Right lung (tissue), 5 donors: ENCODE results near the gene PRCP. TPM values are rescaled to one million over a fixed set of nuclear protein-coding genes. Genes with fewer than 3 reads are reported as not detected.
A peak's percentile ranks its signal among the peaks of the same experiment; 100 is the strongest.

Experiments
- DNase-seq, 2 donors: peaks; one replicate each; pipeline ENCODE4 v3.0.0-alpha.2; 2013
- polyA plus RNA-seq, 5 donors: library from polyadenylated mRNA; unstranded; fragments of 120-200 nt; gene quantifications; one replicate each; pipeline versions ENCODE4 v1.2.1 to v1.2.3, GENCODE V29; 2013; ENCODE audit warnings: inconsistent platforms in 1 of 5, low replicate concordance in 1 of 5; ENCODE audit not compliant: insufficient read length in 5 of 5, insufficient read depth in 1 of 5

PRCP gene
- polyA plus RNA-seq, 5 donors, result 220 to 261 (median 238) TPM

- no peak for DNase-seq
Observed at GRCh38 chr11:82909015-82909640, 8.9 kb upstream of the PRCP start.

GRCh38 chr11:82908311-82908710 is 8.1 kb upstream of the PRCP start:
- DNase-seq, result no peak

- DNase-seq, result no peak
Observed at GRCh38 chr11:82907371-82907770, 7.1 kb upstream of the PRCP start.

- DNase-seq, result no peak
Observed at GRCh38 chr11:82906931-82907330, 6.7 kb upstream of the PRCP start.

- no peak for DNase-seq
Observed at GRCh38 chr11:82906236-82906635, 6.0 kb upstream of the PRCP start.

- no peak for DNase-seq
Observed at GRCh38 chr11:82903843-82904586, 3.8 kb upstream of the PRCP start.

GRCh38 chr11:82902880-82903279 is 2.6 kb upstream of the PRCP start:
- no peak for DNase-seq

GRCh38 chr11:82901922-82902485 is 1.8 kb upstream of the PRCP start:
- no peak for DNase-seq

GRCh38 chr11:82901165-82901921 is 1.1 kb upstream of the PRCP start, which contains the start of gene DDIAS:
DDIAS (plus strand) TSS chr11:82901736; CDS start chr11:82914739, 13,003 bp downstream.
- DNase-seq, result peak; percentile 94 to 96

GRCh38 chr11:82899957-82900276 is 313 bp downstream of the PRCP start:
- DNase-seq, result no peak

- no peak for DNase-seq
Observed at GRCh38 chr11:82899186-82899820, 927 bp downstream of the PRCP start.

- DNase-seq, result no peak
Observed at GRCh38 chr11:82898241-82898640, 2.0 kb downstream of the PRCP start.

- no peak for DNase-seq
Observed at GRCh38 chr11:82896183-82896582, 4.0 kb downstream of the PRCP start.

- no peak for DNase-seq
Observed at GRCh38 chr11:82895437-82896091, 4.7 kb downstream of the PRCP start.

- DNase-seq, result no peak
Observed at GRCh38 chr11:82892611-82893169, 7.5 kb downstream of the PRCP start.

- no peak for DNase-seq
Observed at GRCh38 chr11:82890936-82891335, 9.3 kb downstream of the PRCP start.

- DNase-seq, result no peak
Observed at GRCh38 chr11:82890002-82890341, 10.3 kb downstream of the PRCP start.

GRCh38 chr11:82889133-82890001 is 10.9 kb downstream of the PRCP start:
- no peak for DNase-seq

- DNase-seq, result no peak
Observed at GRCh38 chr11:82883853-82884252, 16.4 kb downstream of the PRCP start.
